Psoas muscle (tissue), 8 donors: ENCODE data around the gene STAC3. TPM values are rescaled to one million over a fixed set of nuclear protein-coding genes. Genes with fewer than 3 reads are reported as not detected.

ENCODE experiments used
- ATAC-seq, 4 donors: fragments of 200-7000 bp; cut with Tn5 transposase; one replicate each; pipeline ENCODE4 v1.9.1; 2020; ENCODE audit warnings: moderate library complexity in 3 of 4, mild to moderate bottlenecking in 2 of 4
- DNase-seq, 2 donors: peaks; one replicate each; pipeline ENCODE4 v3.0.0-alpha.2; 2020
- H3K27ac ChIP-seq: fragments of 200-600 bp; one replicate; pipeline ENCODE4 v1.8.0; 2022
- H3K27me3 ChIP-seq, 3 donors: fragments of 200-600 bp in 1 of 3; one replicate each; pipeline versions ENCODE4 v1.6.1 to v1.8.0; 2013 to 2022; ENCODE audit warnings: low read length in 2 of 3, mild to moderate bottlenecking in 2 of 3, moderate library complexity in 1 of 3; ENCODE audit not compliant: insufficient read depth in 3 of 3
- H3K36me3 ChIP-seq, 2 donors: fragments of 200-600 bp in 1 of 2; one replicate each; pipeline versions ENCODE4 v1.6.1 to v1.8.0; 2013 to 2022; ENCODE audit warnings: low read depth in 1 of 2, mild to moderate bottlenecking in 1 of 2, moderate library complexity in 1 of 2; ENCODE audit not compliant: insufficient read depth in 1 of 2
- H3K4me1 ChIP-seq: fragments of 200-600 bp; one replicate; pipeline ENCODE4 v1.8.0; 2022
- H3K4me3 ChIP-seq: fragments of 200-600 bp; one replicate; pipeline ENCODE4 v1.8.0; 2022; ENCODE audit warnings: mild to moderate bottlenecking
- H3K9me3 ChIP-seq: fragments of 200-600 bp; one replicate; pipeline ENCODE4 v1.8.0; 2022
- CTCF ChIP-seq: fragments of 200-600 bp; IDR thresholded peaks from one replicate; pipeline ENCODE4 v1.8.0; 2022; ENCODE audit warnings: antibody characterized with exemption
- WGBS, 3 donors: extraction: QIAGEN DNeasy Blood & Tissue Kit; methylation state at CpG; one replicate each; pipeline versions ENCODE4 v1.1.6 to v1.1.7; 2013; 5-methylcytosine and 5-hydroxymethylcytosine counted together
- intact Hi-C, 2 donors: fragments of 100-400 bp; cut with DNase I; formaldehyde crosslinking; loops; one replicate each; pipeline versions ENCODE4 v1.11.0 to v1.14.2; 2022
- polyA plus RNA-seq, 3 donors: library from polyadenylated mRNA; stranded (reverse); fragments of 200-250 nt; gene quantifications; one replicate each; pipeline ENCODE4 v1.2.3, GENCODE V29; 2013
- total RNA-seq, 4 donors: library from RNA; stranded (reverse); fragmentation: NEBNext Ultra II Directional in 2 of 4; extraction: Animal tissue kit (Norgen Biotek cat#: 25700) in 2 of 4; gene quantifications; one replicate each; pipeline versions ENCODE4 v1.2.1 to v1.2.4, GENCODE V29; 2021 to 2023
- donor health status: healthy with polysubstance abuse.
- donor health status: DM: no; HTN: no; CAD: no; lungs with moderate emphysema.
- donor health status: Bipolar disorder and iron deficiency.
- donor health status: healthy.
- donor health status: DM: yes; HTN: yes; CAD: no.
- donor health status: DM: no; HTN: no; CAD: no.
- donor health status: DM: no; HTN: no; CAD: no.
- donor health status: DM: yes; HTN: yes; CAD: no.

Gene STAC3
- total and polyA plus RNA-seq, 7 donors = 98.2 to 1,676 (median 868) TPM

- Histone ChIP-seq H3K4me1 (no peaks in the 10 kb centered on the region), H3K27ac (no peak overlapping the region), H3K9me3 (no peaks in the 10 kb centered on the region), H3K27me3 (no peaks in the 10 kb centered on the region), H3K4me3 (no peak overlapping the region), H3K36me3 (peaks cover 0 to 42% of the 10 kb centered on the region in 2 donors)
- no peak for TF ChIP-seq CTCF
- ATAC-seq (no peak), DNase-seq (no peak)
- 77 to 89% (median 77%) methylated on average over 11 of the region's 11 CpGs for WGBS, 3 donors
- intact Hi-C loops = no loop called here
Observed at GRCh38 chr12:57203791-57204190, 47.2 kb downstream of the STAC3 start.

GRCh38 chr12:57203201-57203600 is 47.8 kb downstream of the STAC3 start:
- intact Hi-C loops = no loop called here
- Histone ChIP-seq H3K27me3 (no peaks in the 10 kb centered on the region), H3K27ac (no peak overlapping the region), H3K4me1 (no peaks in the 10 kb centered on the region), H3K4me3 (no peak overlapping the region), H3K36me3 (peaks cover 0 to 48% of the 10 kb centered on the region in 2 donors), H3K9me3 (no peaks in the 10 kb centered on the region)
- ATAC-seq (no peak), DNase-seq (no peak)
- WGBS, 3 donors = 64 to 78% (median 68%) methylated on average over 27 to 28 of the region's 28 CpGs
- no peak for TF ChIP-seq CTCF

DNA sequence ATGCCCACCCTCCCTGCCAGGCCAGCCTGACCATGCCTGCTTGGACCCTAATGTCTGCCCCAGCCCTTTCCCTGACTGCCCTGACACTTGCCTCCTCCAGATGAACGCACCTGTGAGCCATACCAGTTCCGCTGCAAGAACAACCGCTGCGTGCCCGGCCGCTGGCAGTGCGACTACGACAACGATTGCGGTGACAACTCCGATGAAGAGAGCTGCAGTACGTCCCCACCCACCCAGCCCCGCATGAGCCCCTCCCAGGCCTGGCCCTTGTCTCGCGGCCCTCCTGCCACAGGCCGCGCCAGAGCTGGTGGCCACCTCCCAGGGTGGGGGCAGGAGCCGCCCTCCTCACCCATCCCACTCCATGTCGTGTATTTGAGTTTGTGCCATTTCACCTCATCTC is 48.7 kb downstream of the STAC3 start:
- peaks cover 0 to 56% of the 10 kb centered on the region in 2 donors for H3K36me3 ChIP-seq
- H3K4me1 ChIP-seq = no peaks in the 10 kb centered on the region
- H3K4me3 ChIP-seq = no peak overlapping the region
- ATAC-seq = no peak
- no peak for TF ChIP-seq CTCF
- intact Hi-C loops = no loop called here
- H3K27me3 ChIP-seq = no peaks in the 10 kb centered on the region
- no peak overlapping the region for H3K27ac ChIP-seq
- 68 to 79% (median 76%) methylated on average over 19 of the region's 19 CpGs for WGBS, 3 donors
- no peaks in the 10 kb centered on the region for H3K9me3 ChIP-seq
- no peak for DNase-seq

- no peak for ATAC-seq
- intact Hi-C loops = no loop called here
- WGBS, 3 donors = 78 to 83% (median 79%) methylated on average over 13 to 16 of the region's 16 CpGs
- TF ChIP-seq CTCF = no peak
- H3K9me3 ChIP-seq = no peaks in the 10 kb centered on the region
- H3K27ac ChIP-seq = no peak overlapping the region
- no peaks in the 10 kb centered on the region for H3K27me3 ChIP-seq
- no peak for DNase-seq
- peaks cover 0 to 61% of the 10 kb centered on the region in 2 donors for H3K36me3 ChIP-seq
- no peak overlapping the region for H3K4me3 ChIP-seq
- no peaks in the 10 kb centered on the region for H3K4me1 ChIP-seq
Observed at GRCh38 chr12:57201631-57202030, 49.4 kb downstream of the STAC3 start.

- Histone ChIP-seq H3K4me1 (no peaks in the 10 kb centered on the region), H3K36me3 (peaks cover 0 to 65% of the 10 kb centered on the region in 2 donors), H3K27me3 (no peaks in the 10 kb centered on the region), H3K27ac (no peak overlapping the region), H3K9me3 (no peaks in the 10 kb centered on the region), H3K4me3 (no peak overlapping the region)
- no peak for ATAC-seq
- TF ChIP-seq CTCF = no peak
- 45 to 60% (median 51%) methylated on average over 8 of the region's 8 CpGs for WGBS, 3 donors
- DNase-seq = no peak
- intact Hi-C loops = no loop called here
Observed at GRCh38 chr12:57201219-57201618, 49.8 kb downstream of the STAC3 start.
